HG03432 (cell line): ENCODE results near the gene YBX2.

ENCODE experiments used
- ATAC-seq: cut with Tn5 transposase; IDR thresholded peaks from one replicate; pipeline ENCODE4 v1.9.1; 2021; ENCODE audit warnings: mild to moderate bottlenecking, moderate library complexity; ENCODE audit not compliant: unreplicated experiment

The YBX2 gene

GRCh38 chr17:7323731-7324437 lies 29.4 kb upstream of the YBX2 start:
- ATAC-seq: no peak

- ATAC-seq: no peak
Observed at GRCh38 chr17:7322520-7323194, 28.2 kb upstream of the YBX2 start.

- no peak for ATAC-seq
Observed at GRCh38 chr17:7321466-7321865, 27.0 kb upstream of the YBX2 start.

GRCh38 chr17:7318121-7318860 lies 23.9 kb upstream of the YBX2 start:
- ATAC-seq: no peak

- ATAC-seq: no peak
Observed at GRCh38 chr17:7317161-7317803, 22.8 kb upstream of the YBX2 start.

GRCh38 chr17:7315570-7316235 lies 21.3 kb upstream of the YBX2 start:
- ATAC-seq: no peak

- ATAC-seq: peak; percentile 76
Observed at GRCh38 chr17:7314719-7315569, 20.5 kb upstream of the YBX2 start, which contains the start of gene GPS2. Gene GPS2, minus strand, starts transcription at chr17:7315360. Its CDS starts 308 bp downstream, at chr17:7315052.

GRCh38 chr17:7313890-7314718 lies 19.7 kb upstream of the YBX2 start:
- no peak for ATAC-seq

- no peak for ATAC-seq
Observed at GRCh38 chr17:7313088-7313889, 18.9 kb upstream of the YBX2 start.

GRCh38 chr17:7312432-7313087 lies 18.1 kb upstream of the YBX2 start:
- ATAC-seq: no peak

GRCh38 chr17:7311110-7311705 lies 16.8 kb upstream of the YBX2 start:
- no peak for ATAC-seq

GRCh38 chr17:7309628-7310027 lies 15.2 kb upstream of the YBX2 start:
- no peak for ATAC-seq

- ATAC-seq: peak; percentile 17
Observed at GRCh38 chr17:7308625-7309433, 14.4 kb upstream of the YBX2 start.

- ATAC-seq: no peak
Observed at GRCh38 chr17:7307686-7308624, 13.5 kb upstream of the YBX2 start.
